Glomerular endothelial cell (primary cell): ENCODE results near the gene UTS2R. TPM values are rescaled to one million over a fixed set of nuclear protein-coding genes. Genes with fewer than 3 reads are reported as not detected.
"Not testable (repeated sequence)": the region's sequence is repeated elsewhere in the genome, so short reads cannot be mapped to it uniquely, and the experiment has no call there.

Experiments used
- DNase-seq: peaks from one replicate; pipeline ENCODE4 v3.0.0-alpha.2; 2011; ENCODE audit warnings: low read depth, low spot score; ENCODE audit errors: extremely low read depth
- total RNA-seq: library from RNA; depleted of rRNA; stranded (reverse); fragments of >200 nt; gene quantifications from 2 replicates; pipeline ENCODE4 v1.2.3, GENCODE V29; 2015

Gene UTS2R
- total RNA-seq, 1 donor from 2014 or later = not detected

GRCh38 chr17:82351254-82351712 is 20.3 kb upstream of the UTS2R start:
- no peak for DNase-seq

- DNase-seq = peak; percentile 61
Observed at GRCh38 chr17:82351713-82352488, 19.7 kb upstream of the UTS2R start.

GRCh38 chr17:82353484-82353883 is 18.1 kb upstream of the UTS2R start:
- DNase-seq = no peak

- DNase-seq = no peak
Observed at GRCh38 chr17:82354804-82355308, 16.7 kb upstream of the UTS2R start.

DNA sequence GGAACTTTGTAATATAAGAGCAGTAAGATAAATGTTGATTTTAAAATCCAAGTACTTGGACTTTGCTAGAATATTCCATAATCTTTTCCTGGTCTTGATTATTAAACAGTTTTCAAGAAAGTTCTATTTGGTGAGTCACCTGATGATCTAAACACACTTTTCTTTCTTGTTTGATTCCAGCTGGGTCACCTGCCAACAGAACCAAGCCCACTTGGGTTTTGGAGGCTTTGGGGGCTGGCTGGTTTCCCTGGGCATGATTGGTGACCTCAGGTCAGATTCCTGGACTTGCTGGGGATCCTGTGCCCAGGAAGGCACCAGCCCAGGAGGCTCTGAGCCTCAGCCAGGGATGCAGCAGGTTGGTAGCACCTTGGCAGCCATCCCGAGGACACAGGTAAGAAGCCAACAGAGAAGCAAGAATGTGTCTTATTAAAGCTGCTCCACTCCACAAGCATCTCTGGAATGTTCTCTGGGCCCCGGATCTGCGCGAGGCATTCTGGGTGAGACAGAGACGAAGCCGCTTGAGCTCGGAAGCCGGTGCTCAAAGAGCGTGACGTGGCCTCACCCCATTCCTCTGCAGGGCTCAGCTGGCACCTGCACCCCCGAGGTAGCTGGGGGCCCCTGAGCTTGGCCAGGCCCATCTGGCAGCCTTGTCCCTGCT is 15.7 kb upstream of the UTS2R start:
- DNase-seq = no peak

- no peak for DNase-seq
Observed at GRCh38 chr17:82356845-82357355, 14.7 kb upstream of the UTS2R start.

GRCh38 chr17:82357394-82357793 is 14.2 kb upstream of the UTS2R start:
- DNase-seq = no peak

GRCh38 chr17:82358465-82359350 is 12.9 kb upstream of the UTS2R start, which contains the start of gene TEX19:
TEX19 (plus strand) TSS chr17:82359247; CDS start chr17:82362151, 2,904 bp downstream.
- no peak for DNase-seq

DNA sequence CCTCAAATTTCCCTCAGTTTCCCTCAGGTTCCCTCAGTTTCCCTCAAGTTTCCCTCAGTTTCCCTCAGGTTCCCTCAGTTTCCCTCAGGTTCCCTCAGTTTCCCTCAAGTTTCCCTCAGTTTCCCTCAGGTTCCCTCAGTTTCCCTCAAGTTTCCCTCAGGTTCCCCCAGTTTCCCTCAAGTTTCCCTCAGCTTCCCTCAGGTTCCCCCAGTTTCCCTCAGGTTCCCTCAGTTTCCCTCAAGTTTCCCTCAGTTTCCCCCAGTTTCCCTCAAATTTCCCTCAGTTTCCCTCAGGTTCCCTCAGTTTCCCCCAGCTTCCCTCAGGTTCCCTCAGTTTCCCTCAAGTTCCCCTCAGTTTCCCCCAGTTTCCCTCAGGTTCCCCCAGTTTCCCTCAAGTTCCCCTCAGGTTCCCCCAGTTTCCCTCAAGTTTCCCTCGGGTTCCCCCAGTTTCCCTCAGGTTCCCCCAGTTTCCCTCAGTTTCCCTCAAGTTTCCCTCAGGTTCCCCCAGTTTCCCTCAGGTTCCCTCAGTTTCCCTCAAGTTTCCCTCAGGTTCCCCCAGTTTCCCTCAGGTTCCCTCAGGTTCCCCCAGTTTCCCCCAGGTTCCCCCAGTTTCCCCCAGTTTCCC is 12.0 kb upstream of the UTS2R start:
- not testable (repeated sequence) for DNase-seq

DNA sequence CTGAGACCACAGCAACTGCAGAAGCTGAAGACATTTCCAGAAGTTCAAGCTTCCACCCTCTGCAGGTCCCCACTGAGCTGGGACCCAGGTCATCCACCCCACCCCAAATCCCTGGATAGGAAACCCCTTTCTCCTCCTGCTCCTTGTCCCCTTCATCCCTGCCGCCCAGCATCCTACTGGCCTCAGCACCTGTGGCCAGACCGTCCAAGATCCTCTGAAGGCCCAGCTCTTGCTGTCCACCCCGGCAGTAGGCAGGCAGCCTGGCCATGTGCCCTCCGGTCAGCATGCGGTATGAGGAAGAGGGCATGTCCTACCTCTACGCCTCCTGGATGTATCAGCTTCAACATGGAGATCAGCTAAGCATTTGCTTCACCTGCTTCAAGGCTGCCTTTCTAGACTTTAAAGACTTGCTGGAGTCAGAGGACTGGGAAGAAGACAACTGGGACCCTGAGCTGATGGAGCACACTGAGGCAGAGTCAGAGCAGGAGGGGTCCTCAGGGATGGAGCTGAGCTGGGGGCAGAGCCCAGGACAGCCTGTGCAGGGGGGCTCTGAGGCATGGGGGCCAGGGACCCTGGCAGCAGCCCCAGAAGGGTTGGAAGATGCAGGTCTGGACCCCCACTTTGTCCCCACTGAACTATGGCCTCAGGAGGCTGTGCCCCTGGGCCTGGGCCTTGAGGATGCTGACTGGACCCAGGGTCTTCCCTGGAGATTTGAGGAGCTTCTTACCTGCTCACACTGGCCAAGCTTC is 9.5 kb upstream of the UTS2R start:
- DNase-seq = no peak

DNA sequence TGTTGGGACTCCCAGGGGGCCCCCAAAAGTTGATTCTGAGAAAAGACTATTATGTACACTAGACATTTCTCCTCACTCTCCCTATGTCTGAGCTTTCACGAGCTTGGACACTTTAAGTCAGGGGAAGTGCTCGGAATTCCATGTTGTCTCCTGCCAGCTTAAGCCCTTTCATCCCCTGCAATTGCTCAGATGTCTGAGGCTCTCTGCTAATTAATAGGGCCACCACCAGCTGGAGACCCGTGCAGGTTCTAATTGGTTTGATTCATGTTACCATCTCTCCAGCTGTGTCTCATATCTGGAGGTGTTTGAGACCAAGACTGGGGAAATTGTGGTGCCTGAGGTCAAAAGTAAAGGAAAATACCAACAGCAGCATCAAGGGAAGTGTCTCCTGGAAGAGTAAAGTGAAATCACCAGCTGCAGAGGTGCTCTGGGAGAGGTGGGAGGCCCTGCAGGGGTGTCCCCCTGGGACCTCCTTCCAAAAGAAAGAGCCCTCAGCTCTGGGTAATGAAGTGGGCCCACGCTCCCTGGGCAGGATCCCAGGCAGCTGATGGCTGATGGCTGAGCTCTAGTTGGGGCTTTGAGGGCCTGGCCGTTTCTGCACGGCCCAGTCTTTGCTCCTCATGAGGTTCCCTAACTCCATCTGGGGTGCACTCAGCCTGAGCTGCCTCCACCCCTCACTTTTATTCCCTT is 5.8 kb upstream of the UTS2R start:
- no peak for DNase-seq

DNA sequence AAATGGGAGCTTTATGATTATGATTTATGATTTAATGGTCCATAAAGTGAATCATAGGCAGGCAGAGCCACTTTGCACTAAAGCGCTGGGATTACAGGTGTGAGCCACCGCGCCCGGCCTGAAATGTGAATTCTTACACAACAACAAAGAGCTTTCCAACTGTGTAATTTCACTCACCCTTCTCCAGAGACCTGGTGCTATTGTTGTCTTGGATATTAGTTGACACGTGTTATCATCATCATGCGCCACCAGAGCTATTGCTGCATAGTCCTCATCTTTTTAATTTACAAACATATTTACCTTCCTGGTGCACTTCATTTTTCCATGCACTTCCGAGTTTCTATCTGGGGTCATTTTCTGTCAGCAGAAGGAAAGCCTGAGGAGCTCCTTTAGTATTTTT is 4.8 kb upstream of the UTS2R start:
- DNase-seq = no peak

GRCh38 chr17:82367724-82368524 is 3.6 kb upstream of the UTS2R start:
- DNase-seq = no peak

DNA sequence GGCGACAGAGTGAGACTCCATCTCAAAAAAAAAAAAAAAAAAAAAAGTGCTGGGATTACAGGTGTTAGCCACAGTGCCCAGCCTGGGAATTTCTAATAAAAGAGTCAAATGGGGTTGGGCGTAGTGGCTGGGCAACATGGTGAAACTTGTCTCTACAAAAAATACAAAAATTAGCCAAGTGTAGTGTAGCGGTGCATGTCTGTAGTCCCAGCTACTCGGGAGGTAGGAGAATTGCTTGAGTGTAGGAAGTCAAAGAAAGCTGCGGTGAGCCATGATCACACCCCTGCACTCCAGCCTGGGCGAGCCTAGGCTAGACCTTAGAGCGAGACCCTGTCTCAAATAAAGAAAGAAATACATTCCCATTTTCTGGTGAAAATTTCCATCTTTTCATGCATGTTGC is 2.4 kb upstream of the UTS2R start:
- DNase-seq = no peak

- no peak for DNase-seq
Observed at GRCh38 chr17:82370471-82371332, 863 bp upstream of the UTS2R start.

GRCh38 chr17:82372249-82373071 is 895 bp downstream of the UTS2R start:
- DNase-seq = no peak
